H1 (cell line): ENCODE data around the gene PABPC1L2A. TPM values are rescaled to one million over a fixed set of nuclear protein-coding genes. Genes with fewer than 3 reads are reported as not detected.

ENCODE experiments used
- CTCF ChIA-PET: fragments of 300-600 bp; sonication (Branson Sonifier 250); formaldehyde crosslinking; loops from one replicate; lab custom pipeline; 2021; ENCODE audit not compliant: partially characterized antibody; lab: Charles Lee
- POLR2A ChIA-PET: fragments of 300-600 bp; sonication (Branson Sonifier 250); formaldehyde crosslinking; loops from one replicate; lab custom pipeline; 2021; ENCODE audit warnings: inconsistent platforms; ENCODE audit not compliant: partially characterized antibody; lab: Charles Lee
- DNase-seq, 2 experiments: peaks; one replicate each; pipeline versions ENCODE4 v3.0.0 to v3.0.0-alpha.2; 2010 to 2022; ENCODE audit warnings: low spot score in 2 of 2, low read depth in 1 of 2, mixed read lengths in 1 of 2
- FAIRE-seq: peaks from 2 replicates; lab custom pipeline; 2011; peaks lifted over from hg19 to GRCh38; lab: Jason Lieb, UNC
- H2AFZ ChIP-seq: 2 replicates; pipeline ENCODE4 v1.8.1; 2012; ENCODE audit warnings: low read length, inconsistent platforms
- H2AK5ac ChIP-seq: 2 replicates; pipeline ENCODE4 v1.6.1; 2013; ENCODE audit warnings: low read depth, low read length
- H2BK120ac ChIP-seq: replicated peaks from 2 replicates; pipeline ENCODE3; 2013; ENCODE audit warnings: low read depth, low read length, inconsistent platforms
- H2BK12ac ChIP-seq: 2 replicates; pipeline ENCODE4 v1.6.1; 2013; ENCODE audit warnings: low read depth, low read length
- H2BK15ac ChIP-seq: 2 replicates; pipeline ENCODE4 v1.6.1; 2013; ENCODE audit warnings: low read length
- H2BK20ac ChIP-seq: 2 replicates; pipeline ENCODE4 v1.6.1; 2013; ENCODE audit warnings: low read length
- H2BK5ac ChIP-seq: 2 replicates; pipeline ENCODE4 v1.6.1; 2013; ENCODE audit warnings: low read depth, low read length
- H3K14ac ChIP-seq: 2 replicates; pipeline ENCODE4 v1.6.1; 2013; ENCODE audit warnings: inconsistent platforms; ENCODE audit not compliant: insufficient read length
- H3K18ac ChIP-seq: 2 replicates; pipeline ENCODE4 v1.6.1; 2013; ENCODE audit warnings: low read length; ENCODE audit errors: extremely low read depth
- H3K23ac ChIP-seq: 2 replicates; pipeline ENCODE4 v1.6.1; 2013; ENCODE audit warnings: inconsistent platforms; ENCODE audit not compliant: insufficient read length
- H3K23me2 ChIP-seq: 2 replicates; pipeline ENCODE4 v1.6.1; 2013; ENCODE audit warnings: low read depth, low read length
- H3K27ac ChIP-seq: 2 replicates; pipeline ENCODE4 v1.6.1; 2011; ENCODE audit warnings: low read depth, low read length, inconsistent platforms
- H3K27me3 ChIP-seq, 4 experiments: replicated peaks in 1 of 4; 1 replicate in 1 of 4; 2 replicates in 3 of 4; pipeline versions ENCODE4 v1.6.1 to v1.8.1; 2011 to 2013; ENCODE audit warnings: low read length in 3 of 4, mild to moderate bottlenecking in 3 of 4, inconsistent platforms in 2 of 4, mixed read lengths in 2 of 4, moderate library complexity in 1 of 4; ENCODE audit not compliant: control insufficient read depth in 3 of 4, insufficient read depth in 3 of 4; ENCODE audit errors: extremely low read depth in 1 of 4
- H3K36me3 ChIP-seq, 4 experiments: 2 replicates each; pipeline versions ENCODE4 v1.6.1 to v1.8.1; 2011 to 2013; ENCODE audit warnings: mild to moderate bottlenecking in 4 of 4, low read length in 3 of 4, moderate library complexity in 2 of 4, control low read depth in 1 of 4, inconsistent platforms in 1 of 4; ENCODE audit not compliant: insufficient read depth in 4 of 4, control insufficient read depth in 2 of 4
- H3K4ac ChIP-seq: replicated peaks from 2 replicates; pipeline ENCODE3; 2013; ENCODE audit warnings: low read length, low read depth, mixed read lengths, inconsistent platforms; ENCODE audit not compliant: insufficient read length
- H3K4me1 ChIP-seq, 4 experiments: replicated peaks in 1 of 4; 1 replicate in 1 of 4; 2 replicates in 3 of 4; pipeline versions ENCODE4 v1.6.1 to v1.8.1; 2011 to 2013; ENCODE audit warnings: low read length in 3 of 4, inconsistent platforms in 2 of 4, mixed read lengths in 1 of 4; ENCODE audit not compliant: insufficient read depth in 4 of 4, control insufficient read depth in 3 of 4
- H3K4me2 ChIP-seq, 2 experiments: 2 replicates each; pipeline versions ENCODE4 v1.6.1 to v1.8.1; 2011 to 2013; ENCODE audit warnings: low read depth in 2 of 2, low read length in 2 of 2, control low read depth in 1 of 2, inconsistent platforms in 1 of 2, mild to moderate bottlenecking in 1 of 2; ENCODE audit not compliant: insufficient read depth in 1 of 2
- H3K4me3 ChIP-seq, 4 experiments: fragments of 200-600, 300-600 bp in 1 of 4; sonication (generic), shearing (Covaris generic), sonication (Bioruptor Twin) in 1 of 4; 2 replicates each; pipeline versions ENCODE4 v1.5.1 to v1.8.1; 2011 to 2016; ENCODE audit warnings: low read length in 4 of 4, low read depth in 3 of 4, control low read depth in 2 of 4, inconsistent platforms in 2 of 4, mild to moderate bottlenecking in 2 of 4, mixed read lengths in 1 of 4, moderate library complexity in 1 of 4; ENCODE audit not compliant: insufficient read depth in 2 of 4; ENCODE audit errors: extremely low read depth in 1 of 4
- H3K56ac ChIP-seq: replicated peaks from 2 replicates; pipeline ENCODE3; 2013; ENCODE audit warnings: low read depth, mild to moderate bottlenecking, mixed read lengths, low read length, inconsistent platforms; ENCODE audit not compliant: insufficient read length
- H3K79me1 ChIP-seq: 2 replicates; pipeline ENCODE4 v1.6.1; 2013; ENCODE audit warnings: low read depth, low read length, control low read depth
- H3K79me2 ChIP-seq, 2 experiments: 2 replicates each; pipeline versions ENCODE4 v1.6.1 to v1.8.1; 2012 to 2013; ENCODE audit warnings: low read length in 2 of 2, mild to moderate bottlenecking in 2 of 2, inconsistent platforms in 1 of 2; ENCODE audit not compliant: insufficient read depth in 2 of 2, control insufficient read depth in 1 of 2
- H3K9ac ChIP-seq, 4 experiments: replicated peaks in 1 of 4; 1 replicate in 1 of 4; 2 replicates in 3 of 4; pipeline versions ENCODE4 v1.6.1 to v1.8.1; 2011 to 2013; ENCODE audit warnings: low read depth in 3 of 4, low read length in 3 of 4, control low read depth in 2 of 4, mild to moderate bottlenecking in 2 of 4, moderate library complexity in 2 of 4, inconsistent platforms in 1 of 4; ENCODE audit errors: extremely low read depth in 1 of 4
- H3K9me3 ChIP-seq, 2 experiments: 2 replicates each; pipeline versions ENCODE4 v1.6.1 to v1.8.1; 2012 to 2013; ENCODE audit warnings: mild to moderate bottlenecking in 2 of 2, moderate library complexity in 2 of 2, control low read depth in 1 of 2, inconsistent platforms in 1 of 2, low read depth in 1 of 2, low read length in 1 of 2, mixed read lengths in 1 of 2; ENCODE audit not compliant: insufficient read depth in 2 of 2
- H4K20me1 ChIP-seq, 2 experiments: replicated peaks in 1 of 2; 2 replicates each; pipeline versions ENCODE3 to v1.8.1; 2011 to 2013; ENCODE audit warnings: inconsistent platforms in 2 of 2, low read length in 2 of 2, mild to moderate bottlenecking in 1 of 2; ENCODE audit not compliant: insufficient read depth in 2 of 2, control insufficient read depth in 1 of 2
- H4K5ac ChIP-seq: 2 replicates; pipeline ENCODE4 v1.6.1; 2013; ENCODE audit warnings: low read length, low read depth, mixed read lengths, inconsistent platforms; ENCODE audit not compliant: insufficient read length
- H4K8ac ChIP-seq: 2 replicates; pipeline ENCODE4 v1.8.0; 2013; ENCODE audit warnings: mild to moderate bottlenecking, moderate library complexity, low read length, inconsistent platforms; ENCODE audit not compliant: insufficient read depth; ENCODE audit errors: extremely low read depth
- H4K91ac ChIP-seq: replicated peaks from 2 replicates; pipeline ENCODE3; 2013; ENCODE audit warnings: low read length, mixed read lengths, inconsistent platforms; ENCODE audit not compliant: insufficient read length
- ASH2L ChIP-seq: fragments of 200-600, 300-600 bp; sonication (generic); IDR thresholded peaks from one replicate; pipeline ENCODE4 v1.7.1; 2017; ENCODE audit warnings: low read length
- BCL11A ChIP-seq, 2 experiments: IDR thresholded peaks; one replicate each; pipeline ENCODE4 v1.6.1; 2011; ENCODE audit warnings: low read depth in 2 of 2, low read length in 2 of 2, mild to moderate bottlenecking in 2 of 2
- CBX8 ChIP-seq: fragments of 300-800, 300-1000 bp; sonication (generic); IDR thresholded peaks from 2 replicates; pipeline ENCODE4 v1.7.1; 2016; ENCODE audit warnings: low read depth, low read length, borderline replicate concordance
- GABPA ChIP-seq: IDR thresholded peaks from 2 replicates; pipeline ENCODE4 v1.6.1; 2011; ENCODE audit warnings: mild to moderate bottlenecking, low read length, moderate library complexity, borderline replicate concordance; ENCODE audit not compliant: insufficient read depth
- KDM4A ChIP-seq: IDR thresholded peaks from one replicate; pipeline ENCODE4 v1.7.1; 2012; ENCODE audit warnings: low read depth, mild to moderate bottlenecking, moderate library complexity, low read length, inconsistent platforms; ENCODE audit not compliant: severe bottlenecking
- KDM5A ChIP-seq: fragments of 200-600 bp; IDR thresholded peaks from 2 replicates; pipeline ENCODE4 v1.7.1; 2012; ENCODE audit warnings: mild to moderate bottlenecking, low read length, inconsistent platforms, mixed read lengths
- NANOG ChIP-seq: IDR thresholded peaks from 2 replicates; pipeline ENCODE4 v1.6.1; 2011; ENCODE audit warnings: low read length, low read depth, mild to moderate bottlenecking, inconsistent platforms; ENCODE audit not compliant: insufficient read depth, poor library complexity, severe bottlenecking
- RNF2 ChIP-seq: fragments of 200-900, 300-1000 bp; sonication (generic); IDR thresholded peaks from 2 replicates; pipeline ENCODE4 v1.7.1; 2016; ENCODE audit warnings: borderline replicate concordance, low read depth, mild to moderate bottlenecking, antibody characterized with exemption, low read length; ENCODE audit not compliant: poor library complexity, severe bottlenecking; ENCODE audit errors: missing control alignments
- TAF1 ChIP-seq: IDR thresholded peaks from 2 replicates; pipeline ENCODE4 v1.6.1; 2011; ENCODE audit warnings: mild to moderate bottlenecking, low read depth, low read length
- ZNF274 ChIP-seq: IDR thresholded peaks from 2 replicates; pipeline ENCODE4 v1.7.0; 2012; ENCODE audit warnings: low read length, borderline replicate concordance; ENCODE audit errors: extremely low read depth
- WGBS, 2 experiments: shearing (Covaris generic) in 1 of 2; methylation state at CpG; one replicate each; pipeline versions ENCODE4 v1.1.6 to v1.1.7; 2013 to 2015; ENCODE audit warnings: low lambda C conversion rate in 2 of 2, mixed read lengths in 2 of 2, inconsistent platforms in 1 of 2, low coverage in 1 of 2, missing lambda C conversion rate in 1 of 2; ENCODE audit not compliant: insufficient replicate concordance in 2 of 2, insufficient coverage in 1 of 2, insufficient read length in 1 of 2; ENCODE audit errors: extremely low coverage in 1 of 2, missing lambda C conversion rate in 1 of 2; 5-methylcytosine and 5-hydroxymethylcytosine counted together
- polyA plus RNA-seq, 7 experiments: library from polyadenylated mRNA; depleted of rRNA in 3 of 7; stranded (reverse) in 5 of 7; unstranded in 2 of 7; fragments of >200 nt in 5 of 7; fragments of 200-250 nt in 2 of 7; gene quantifications; 1 replicate in 5 of 7; 2 replicates in 1 of 7; 4 replicates in 1 of 7; pipeline versions ENCODE4 v1.2.1 to v1.2.3, GENCODE V29; 2011 to 2013; ENCODE audit warnings: missing spikeins in 2 of 7, mixed read lengths in 2 of 7
- total RNA-seq: library from RNA; stranded (reverse); fragmentation: NEBNext Ultra II Directional; extraction: Animal tissue kit (Norgen Biotek cat#: 25700); gene quantifications from 2 replicates; pipeline ENCODE4 v1.2.1, GENCODE V29; 2021
- TF ChIP-seq, protein P1 (sequence below): IDR thresholded peaks from 2 replicates; pipeline ENCODE4 v1.6.1; 2012; ENCODE audit warnings: inconsistent platforms

PABPC1L2A gene
- total and polyA plus RNA-seq, 2 of the 8 experiments (the other 6 are each of a cell fraction or from before 2014, with no cell fraction given), result 0.32 to 0.83 TPM

DNA sequence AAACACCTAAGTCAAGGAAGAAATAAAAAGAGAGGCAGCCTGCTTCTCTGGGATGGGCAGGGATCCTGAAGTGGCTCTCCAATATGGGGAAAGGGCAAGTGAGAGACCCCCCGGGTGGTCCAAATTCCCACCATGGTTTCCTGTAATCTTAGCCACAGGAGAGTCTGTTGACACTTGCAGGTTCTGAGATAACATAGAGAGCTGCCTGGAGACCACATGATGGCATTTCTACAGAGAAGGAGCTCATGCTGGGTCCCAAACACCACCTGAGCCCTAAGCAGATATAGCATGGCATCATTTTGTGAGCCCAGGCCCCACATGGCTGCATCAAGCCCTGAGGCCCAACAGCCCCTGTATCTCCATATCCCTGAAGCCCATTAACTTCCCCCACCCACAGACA is 50.4 kb downstream of the PABPC1L2A start:
- Histone ChIP-seq H3K27me3 (no peaks in the 10 kb centered on the region), H3K23ac (no peak overlapping the region), H2AFZ (no peak overlapping the region), H4K91ac (no peak overlapping the region), H3K9me3 (no peaks in the 10 kb centered on the region), H3K79me2 (no peaks in the 10 kb centered on the region), H4K8ac (no peak overlapping the region), H2BK120ac (no peak overlapping the region), H3K56ac (no peak overlapping the region), H3K23me2 (no peaks in the 10 kb centered on the region), H3K4me3 (no peak overlapping the region), H2AK5ac (no peak overlapping the region), H4K20me1 (no peaks in the 10 kb centered on the region), H3K4ac (no peak overlapping the region), H3K14ac (no peak overlapping the region), H3K18ac (no peak overlapping the region), H3K79me1 (no peaks in the 10 kb centered on the region), H4K5ac (no peak overlapping the region), H3K9ac (no peak overlapping the region), H2BK5ac (no peak overlapping the region), H3K36me3 (no peaks in the 10 kb centered on the region), H2BK15ac (no peak overlapping the region), H2BK12ac (no peak overlapping the region), H2BK20ac (no peak overlapping the region), H3K4me1 (no peaks in the 10 kb centered on the region; a peak in 4 of 7 replicates), H3K27ac (no peak overlapping the region), H3K4me2 (no peak overlapping the region)
- WGBS, 2 experiments, result 50% methylated on average over 1 of the region's 1 CpG; no CpG with 5 or more reads in 1 of the 2 experiments
- DNase-seq (no peak), FAIRE-seq (no peak)
- ChIA-PET CTCF (no interaction called here), POLR2A (no interaction called here)
- no peak for TF ChIP-seq KDM4A
- no peak for TF ChIP-seq ZNF274
- TF ChIP-seq BCL11A (IDR thresholded peaks at IDR 0.05; ENCODE audit: low read depth in 2 of 2, low read length in 2 of 2), result no peak
- TF ChIP-seq, protein P1, sequence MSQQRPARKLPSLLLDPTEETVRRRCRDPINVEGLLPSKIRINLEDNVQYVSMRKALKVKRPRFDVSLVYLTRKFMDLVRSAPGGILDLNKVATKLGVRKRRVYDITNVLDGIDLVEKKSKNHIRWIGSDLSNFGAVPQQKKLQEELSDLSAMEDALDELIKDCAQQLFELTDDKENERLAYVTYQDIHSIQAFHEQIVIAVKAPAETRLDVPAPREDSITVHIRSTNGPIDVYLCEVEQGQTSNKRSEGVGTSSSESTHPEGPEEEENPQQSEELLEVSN, result no peak
- no peak for TF ChIP-seq ASH2L
- TF ChIP-seq GABPA, result no peak
- TF ChIP-seq CBX8, result no peak
- no peak for TF ChIP-seq NANOG
- TF ChIP-seq KDM5A, result no peak
- no peak for TF ChIP-seq RNF2
- TF ChIP-seq TAF1, result no peak
